ENCODE results near the gene COG5. TPM values are rescaled to one million over a fixed set of nuclear protein-coding genes. Genes with fewer than 3 reads are reported as not detected.

The COG5 gene
- total and polyA plus RNA-seq, 11 donors, result 9.4 to 61.6 (median 42.1) TPM

- Histone ChIP-seq H3K36me3 (peaks cover 0 to 32% (median 0%) of the 10 kb centered on the region in 9 donors), H3K27me3 (no peaks in the 10 kb centered on the region), H3K4me3 (no peak overlapping the region), H3K27ac (no peak overlapping the region), H3K4me1 (peaks cover 0 to 4% (median 0%) of the 10 kb centered on the region in 12 donors), H3K9me3 (no peaks in the 10 kb centered on the region)
- DNase-seq, result no peak
- intact Hi-C loops (cut with DNase I), result loop anchor here in 2 of 10 donors (5.0 kb wide), 1 partner anchor 363 kb away; no protein-coding TSS in a partner anchor
- TF ChIP-seq POLR2A (IDR thresholded peaks at IDR 0.05) (no peak), CTCF (IDR thresholded peaks at IDR 0.05) (no peak)
- no peak for ATAC-seq
- WGBS, 4 donors, result 97 to 99% (median 97%) methylated on average over 6 of the region's 6 CpGs
Observed at GRCh38 chr7:107154826-107155225, 408.9 kb downstream of the COG5 start.

- Histone ChIP-seq H3K4me3 (no peak overlapping the region), H3K9me3 (no peaks in the 10 kb centered on the region), H3K27ac (no peak overlapping the region), H3K4me1 (peaks cover 0 to 4% (median 0%) of the 10 kb centered on the region in 12 donors), H3K36me3 (peaks cover 0 to 9% (median 0%) of the 10 kb centered on the region in 9 donors), H3K27me3 (no peaks in the 10 kb centered on the region)
- intact Hi-C loops (cut with DNase I), result loop anchor here in 2 of 10 donors (5.0 kb wide), 1 partner anchor 360 kb away; no protein-coding TSS in a partner anchor
- DNase-seq (no peak), ATAC-seq (no peak)
- 56 to 73% (median 64%) methylated on average over 4 of the region's 4 CpGs for WGBS, 4 donors
- TF ChIP-seq CTCF (IDR thresholded peaks at IDR 0.05) (no peak), POLR2A (IDR thresholded peaks at IDR 0.05) (no peak)
Observed at GRCh38 chr7:107152011-107152410, 411.7 kb downstream of the COG5 start.

Other genes starting within 250 kb of the COG5 start
- 10 to 100 TPM in 8 of 9 donors, 1 to 10 TPM in 1; 7.0 to 59.8 (median 41.9) TPM for gene GPR22, start 93.9 kb downstream of the COG5 start, total RNA-seq
- gene GPR22, start 93.9 kb downstream of the COG5 start, polyA plus RNA-seq, result 10 to 100 TPM in 1 of 2 donors, 1 to 10 TPM in 1; 9.0 to 33.5 TPM
- 10 to 100 TPM in 3 of 9 donors, 1 to 10 TPM in 6; 5.3 to 11.7 (median 8.9) TPM for gene DUS4L, start 51 bp upstream of the COG5 start, total RNA-seq
- 1 to 10 TPM; 4.5 to 5.9 TPM for gene DUS4L, start 51 bp upstream of the COG5 start, polyA plus RNA-seq
- 100 to 1,000 TPM in 8 of 9 donors, 10 to 100 TPM in 1; 96.2 to 241 (median 117) TPM for gene BCAP29, start 16.3 kb upstream of the COG5 start, total RNA-seq
- 100 to 1,000 TPM in 1 of 2 donors, 10 to 100 TPM in 1; 42.5 to 157 TPM for gene BCAP29, start 16.3 kb upstream of the COG5 start, polyA plus RNA-seq
- gene SLC26A4, start 96.9 kb upstream of the COG5 start, total RNA-seq, result 1 to 10 TPM in 3 of 9 donors, under 1 TPM in 6; 0.19 to 1.8 (median 0.45) TPM
- gene SLC26A4, start 96.9 kb upstream of the COG5 start, polyA plus RNA-seq, result under 1 TPM; 0.21 to 0.30 TPM
- gene CBLL1, start 180.2 kb upstream of the COG5 start, total RNA-seq, result 10 to 100 TPM; 17.1 to 39.8 (median 24.3) TPM
- gene CBLL1, start 180.2 kb upstream of the COG5 start, polyA plus RNA-seq, result 10 to 100 TPM in 1 of 2 donors, 1 to 10 TPM in 1; 5.0 to 11.3 TPM
- gene SLC26A3, start 239.3 kb upstream of the COG5 start, total RNA-seq, result under 1 TPM in 1 of 9 donors, not detected in 8; 0.35 TPM
- gene SLC26A3, start 239.3 kb upstream of the COG5 start, polyA plus RNA-seq, result under 1 TPM in 1 of 2 donors, not detected in 1; 0.10 TPM

All from heart left ventricle (tissue), 16 donors.